Mucosa of descending colon (tissue), 3 donors: ENCODE results near the gene FBXO21. TPM values are rescaled to one million over a fixed set of nuclear protein-coding genes. Genes with fewer than 3 reads are reported as not detected.
A peak's percentile ranks its signal among the peaks of the same experiment; 100 is the strongest.

Experiments
- ATAC-seq: fragments of 200-7000 bp; cut with Tn5 transposase; one replicate; pipeline ENCODE4 v1.9.1; 2020; ENCODE audit warnings: mild to moderate bottlenecking, moderate library complexity
- DNase-seq, 3 donors: peaks; one replicate each; pipeline ENCODE4 v3.0.0-alpha.2; 2020
- H3K36me3 ChIP-seq: fragments of 200-600 bp; one replicate; pipeline ENCODE4 v1.8.0; 2021; ENCODE audit warnings: low read depth, mild to moderate bottlenecking
- H3K4me1 ChIP-seq: fragments of 200-600 bp; one replicate; pipeline ENCODE4 v1.8.0; 2021; ENCODE audit warnings: low read depth, mild to moderate bottlenecking
- H3K4me3 ChIP-seq: fragments of 200-600 bp; one replicate; pipeline ENCODE4 v1.8.0; 2021; ENCODE audit warnings: mild to moderate bottlenecking
- H3K9me3 ChIP-seq: fragments of 200-600 bp; one replicate; pipeline ENCODE4 v1.8.0; 2021; ENCODE audit warnings: mild to moderate bottlenecking
- intact Hi-C, 2 donors: fragments of 100-400 bp; cut with DNase I in 1 of 2; cut with micrococcal nuclease in 1 of 2; formaldehyde crosslinking; loops; one replicate each; pipeline versions ENCODE4 v1.11.0 to v1.11.1; 2022; cut with DNase I, micrococcal nuclease
- total RNA-seq, 3 donors: library from RNA; stranded (reverse); fragmentation: NEBNext Ultra II Directional in 2 of 3; extraction: Animal tissue kit (Norgen Biotek cat#: 25700) in 2 of 3; gene quantifications; one replicate each; pipeline versions ENCODE4 v1.2.1 to v1.2.4, GENCODE V29; 2021 to 2023
- TF ChIP-seq, protein P1 (sequence below): fragments of 200-600 bp; IDR thresholded peaks from one replicate; pipeline ENCODE4 v1.8.0; 2022; ENCODE audit warnings: antibody characterized with exemption, mild to moderate bottlenecking
- donor health status: DM: no; HTN: no; CAD: no; lungs with moderate emphysema.
- donor health status: DM: no; HTN: no; CAD: no.
- donor health status: DM: no; HTN: yes; CAD: no.

Gene FBXO21
- total RNA-seq, 3 donors from 2014 or later = 14.7 to 44.6 (median 30.7) TPM

DNA sequence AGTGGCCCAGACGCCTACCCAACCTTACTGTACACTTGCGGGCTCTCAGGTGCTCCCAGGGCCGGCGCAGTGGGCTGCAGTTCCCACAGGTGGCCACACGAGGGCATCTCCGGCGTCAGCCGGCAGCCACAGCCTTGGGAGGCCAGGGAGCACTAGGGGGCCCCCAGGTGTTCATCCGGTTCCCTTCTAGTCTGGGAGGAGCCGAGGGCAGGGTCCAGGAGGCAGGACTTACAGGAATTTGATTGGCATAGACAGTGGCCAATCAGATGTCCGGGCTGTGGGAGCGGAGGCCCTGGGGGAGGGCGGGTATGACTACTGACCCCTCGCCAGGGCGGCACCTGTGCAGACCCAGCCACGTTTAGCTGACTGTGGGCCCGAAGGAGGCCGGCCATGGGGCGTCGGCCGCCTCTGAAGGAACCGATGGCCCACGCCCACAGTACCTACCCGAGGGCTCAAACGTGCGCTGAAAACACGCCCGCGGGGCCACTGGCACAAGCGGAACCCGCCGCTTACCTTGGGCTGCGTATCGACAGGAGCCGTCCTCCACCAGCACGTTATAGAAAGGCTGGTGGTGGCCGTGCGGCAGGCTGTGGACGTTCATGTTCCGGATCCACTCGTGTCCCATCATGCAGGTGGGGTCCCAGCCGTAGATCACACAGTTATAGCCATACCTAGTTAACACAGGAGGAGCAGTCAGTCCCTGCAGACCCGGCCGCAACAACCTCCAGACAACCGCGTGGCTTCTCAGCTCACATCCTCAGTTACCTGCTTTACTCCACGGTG is 34.8 kb downstream of the FBXO21 start:
- intact Hi-C loops = no loop called here
- peaks cover under 1% of the 10 kb centered on the region for H3K36me3 ChIP-seq

DNA sequence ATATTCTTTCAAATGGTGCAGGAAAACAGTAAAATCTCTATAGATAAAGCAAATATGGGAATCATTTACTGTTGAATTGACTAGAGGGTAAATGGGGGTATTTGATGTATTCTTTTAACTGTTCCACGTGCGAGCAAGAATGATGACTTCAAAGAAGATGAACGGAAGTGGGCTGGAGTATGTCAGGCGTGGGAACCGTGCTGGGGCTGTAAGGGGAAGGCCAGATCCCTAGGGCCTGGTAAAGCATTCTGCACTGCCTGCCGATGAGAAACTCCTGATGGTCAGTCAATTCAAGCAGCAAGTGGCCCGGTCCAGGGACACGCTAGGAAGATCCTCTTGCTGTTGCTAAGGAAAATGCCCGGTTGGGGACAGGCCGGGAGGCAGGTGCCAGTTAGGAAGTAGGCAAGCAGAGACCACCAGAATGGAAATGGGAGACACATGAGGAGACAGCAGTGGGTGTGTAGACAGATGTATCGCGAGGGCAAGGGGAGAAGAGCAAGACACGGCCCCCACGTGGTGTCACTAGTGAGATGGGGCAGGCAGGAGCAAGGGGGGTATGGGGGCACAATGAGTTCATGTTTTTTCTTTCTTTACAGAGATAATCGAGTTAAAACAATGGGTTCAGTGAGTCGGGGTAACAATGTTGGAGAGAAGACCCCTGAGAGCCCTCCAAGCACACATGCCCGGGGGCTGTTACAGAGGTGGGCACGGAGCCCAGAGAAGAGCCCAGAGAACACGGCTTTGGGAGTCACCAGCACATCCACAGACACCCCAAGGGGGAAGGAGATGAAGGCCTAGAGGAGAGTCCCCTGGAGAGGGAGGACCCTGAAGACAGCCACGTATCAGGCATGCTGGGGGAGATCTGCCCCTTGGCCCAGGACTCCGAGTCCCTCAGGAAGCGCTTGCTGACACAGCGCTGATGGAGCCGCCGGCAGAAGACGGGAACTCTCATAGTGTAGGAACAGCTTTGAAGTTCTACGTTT is 37.2 kb downstream of the FBXO21 start:
- H3K9me3 ChIP-seq = no peaks in the 10 kb centered on the region
- no peak overlapping the region for H3K4me3 ChIP-seq
- no peaks in the 10 kb centered on the region for H3K4me1 ChIP-seq
- TF ChIP-seq, protein P1, sequence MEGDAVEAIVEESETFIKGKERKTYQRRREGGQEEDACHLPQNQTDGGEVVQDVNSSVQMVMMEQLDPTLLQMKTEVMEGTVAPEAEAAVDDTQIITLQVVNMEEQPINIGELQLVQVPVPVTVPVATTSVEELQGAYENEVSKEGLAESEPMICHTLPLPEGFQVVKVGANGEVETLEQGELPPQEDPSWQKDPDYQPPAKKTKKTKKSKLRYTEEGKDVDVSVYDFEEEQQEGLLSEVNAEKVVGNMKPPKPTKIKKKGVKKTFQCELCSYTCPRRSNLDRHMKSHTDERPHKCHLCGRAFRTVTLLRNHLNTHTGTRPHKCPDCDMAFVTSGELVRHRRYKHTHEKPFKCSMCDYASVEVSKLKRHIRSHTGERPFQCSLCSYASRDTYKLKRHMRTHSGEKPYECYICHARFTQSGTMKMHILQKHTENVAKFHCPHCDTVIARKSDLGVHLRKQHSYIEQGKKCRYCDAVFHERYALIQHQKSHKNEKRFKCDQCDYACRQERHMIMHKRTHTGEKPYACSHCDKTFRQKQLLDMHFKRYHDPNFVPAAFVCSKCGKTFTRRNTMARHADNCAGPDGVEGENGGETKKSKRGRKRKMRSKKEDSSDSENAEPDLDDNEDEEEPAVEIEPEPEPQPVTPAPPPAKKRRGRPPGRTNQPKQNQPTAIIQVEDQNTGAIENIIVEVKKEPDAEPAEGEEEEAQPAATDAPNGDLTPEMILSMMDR = no peak
- ATAC-seq (no peak), DNase-seq (no peak)
- peaks cover 4% of the 10 kb centered on the region for H3K36me3 ChIP-seq
- intact Hi-C loops = no loop called here

More for the DNA sequence above, 34.8 kb downstream of the FBXO21 start:
- TF ChIP-seq, protein P1 = peak; percentile 55
- ATAC-seq (peak; percentile 94), DNase-seq (peak; percentile 66 to 76 (median 66))
- Histone ChIP-seq H3K9me3 (no peaks in the 10 kb centered on the region), H3K4me1 (no peaks in the 10 kb centered on the region), H3K4me3 (no peak overlapping the region)

DNA sequence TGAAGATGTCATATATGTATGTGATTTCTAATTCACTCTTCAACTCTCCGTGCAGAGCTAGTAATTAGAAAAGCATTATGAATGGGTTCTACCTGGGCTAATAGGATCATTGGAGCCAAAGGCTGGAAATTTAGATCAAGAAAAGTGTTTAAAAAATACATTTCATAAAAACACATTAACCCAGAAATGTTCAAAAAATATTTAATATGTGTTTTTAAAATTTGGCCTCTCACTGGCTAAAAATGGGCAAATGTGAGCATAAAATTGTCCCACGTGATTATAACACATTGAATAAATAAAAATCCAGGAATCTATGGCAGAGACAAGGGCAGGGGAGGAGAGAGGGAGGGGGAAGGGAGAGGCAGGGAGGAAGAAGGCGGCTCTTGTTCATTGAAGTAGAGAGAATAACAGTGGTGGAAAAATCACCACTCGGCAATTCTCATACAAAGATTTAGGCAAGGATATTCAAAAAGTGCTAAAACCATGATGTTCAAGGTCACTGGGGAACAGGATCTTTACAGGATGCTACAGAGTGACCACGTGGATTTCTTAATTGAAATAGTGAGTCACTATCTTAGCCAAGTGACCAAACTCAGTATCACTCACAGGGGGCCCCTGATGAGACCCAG is 38.8 kb downstream of the FBXO21 start:
- Histone ChIP-seq H3K36me3 (peaks cover 4% of the 10 kb centered on the region), H3K9me3 (no peaks in the 10 kb centered on the region), H3K4me3 (no peak overlapping the region), H3K4me1 (no peaks in the 10 kb centered on the region)
- intact Hi-C loops = no loop called here
- no peak for DNase-seq
- TF ChIP-seq, protein P1 = no peak
- no peak for ATAC-seq

DNA sequence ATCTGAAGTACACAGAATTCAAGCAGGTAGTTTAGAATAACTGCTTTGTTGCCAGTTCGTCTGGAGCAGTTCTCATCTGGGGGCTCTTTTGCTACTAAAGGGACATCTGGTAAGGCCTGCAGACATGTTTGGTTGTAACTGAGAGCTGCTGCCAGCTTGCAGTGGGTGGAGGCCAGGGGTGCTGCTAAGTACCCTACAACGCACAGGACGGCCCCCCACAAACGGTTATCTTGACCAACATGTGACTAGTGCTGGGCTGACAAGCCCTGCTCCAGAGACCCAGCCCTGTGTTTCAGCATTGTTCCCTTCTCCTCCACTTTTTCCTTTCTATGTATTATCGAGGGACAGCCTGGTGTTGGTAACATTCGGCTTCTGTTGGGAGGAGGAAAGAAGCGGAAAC is 40.8 kb downstream of the FBXO21 start:
- ATAC-seq (no peak), DNase-seq (no peak)
- Histone ChIP-seq H3K4me1 (no peaks in the 10 kb centered on the region), H3K36me3 (peaks cover 5% of the 10 kb centered on the region), H3K9me3 (no peaks in the 10 kb centered on the region), H3K4me3 (no peak overlapping the region)
- intact Hi-C loops = no loop called here
- TF ChIP-seq, protein P1 = no peak

DNA sequence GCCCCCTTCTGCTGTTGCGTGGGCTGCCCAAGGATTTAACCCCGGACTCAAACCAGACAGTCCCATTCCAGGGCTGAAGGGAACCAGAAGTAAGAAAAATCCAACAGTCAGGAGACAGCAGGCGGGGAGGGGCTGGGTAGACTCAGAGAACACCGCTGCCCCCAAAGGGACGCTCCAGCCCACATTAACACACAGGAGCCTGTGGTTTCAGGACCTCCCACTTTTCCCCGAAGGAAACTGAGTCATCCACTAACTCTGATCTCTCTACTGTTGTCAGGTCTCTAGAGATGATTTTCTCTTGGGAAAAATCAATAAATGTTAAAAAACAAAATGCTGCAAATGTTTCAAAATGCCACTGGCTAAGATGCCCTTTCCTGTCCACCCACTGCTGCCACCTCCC is 41.6 kb downstream of the FBXO21 start:
- peaks cover 8% of the 10 kb centered on the region for H3K36me3 ChIP-seq
- TF ChIP-seq, protein P1 = no peak
- intact Hi-C loops = no loop called here
- no peak for DNase-seq
- no peaks in the 10 kb centered on the region for H3K9me3 ChIP-seq
- no peak overlapping the region for H3K4me3 ChIP-seq
- ATAC-seq = no peak
- no peaks in the 10 kb centered on the region for H3K4me1 ChIP-seq
